ACC112 (cell line): ENCODE data around the gene ICAM3.
"Not testable (repeated sequence)": the region's sequence is repeated elsewhere in the genome, so short reads cannot be mapped to it uniquely, and the experiment has no call there.

ENCODE experiments used
- H2AFZ ChIP-seq: fragments of 200-600 bp; sonication (generic); one replicate; pipeline ENCODE4 v1.6.0; 2017; ENCODE audit warnings: antibody characterized with exemption, low read length; ENCODE audit not compliant: unreplicated experiment
- H3K27ac ChIP-seq: fragments of 200-600 bp; sonication (generic); 2 replicates; pipeline ENCODE4 v1.5.1; 2014; ENCODE audit warnings: low read depth, mild to moderate bottlenecking, antibody characterized with exemption, low read length, moderate library complexity
- H3K27me3 ChIP-seq: fragments of 200-600 bp; sonication (generic); 2 replicates; pipeline ENCODE4 v1.6.1; 2014; ENCODE audit warnings: mild to moderate bottlenecking, antibody characterized with exemption, low read length, moderate library complexity, mixed read lengths; ENCODE audit not compliant: insufficient read depth
- H3K36me3 ChIP-seq: fragments of 200-600 bp; sonication (generic); 2 replicates; pipeline ENCODE4 v1.6.1; 2016; ENCODE audit warnings: mild to moderate bottlenecking, antibody characterized with exemption, low read length, moderate library complexity, mixed read lengths; ENCODE audit not compliant: insufficient read depth
- H3K4me1 ChIP-seq: fragments of 200-600 bp; sonication (generic); one replicate; pipeline ENCODE4 v1.6.1; 2016; ENCODE audit warnings: low read length, mixed read lengths; ENCODE audit not compliant: insufficient read depth, unreplicated experiment, control insufficient read depth
- H3K4me3 ChIP-seq: fragments of 200-600 bp; sonication (generic); 2 replicates; pipeline ENCODE4 v1.5.1; 2014; ENCODE audit warnings: mild to moderate bottlenecking, low read depth, low read length
- H3K79me2 ChIP-seq: fragments of 200-600 bp; sonication (generic); one replicate; pipeline ENCODE4 v1.6.0; 2016; ENCODE audit warnings: low read length; ENCODE audit not compliant: control insufficient read depth, unreplicated experiment, insufficient read depth

ICAM3 gene

DNA sequence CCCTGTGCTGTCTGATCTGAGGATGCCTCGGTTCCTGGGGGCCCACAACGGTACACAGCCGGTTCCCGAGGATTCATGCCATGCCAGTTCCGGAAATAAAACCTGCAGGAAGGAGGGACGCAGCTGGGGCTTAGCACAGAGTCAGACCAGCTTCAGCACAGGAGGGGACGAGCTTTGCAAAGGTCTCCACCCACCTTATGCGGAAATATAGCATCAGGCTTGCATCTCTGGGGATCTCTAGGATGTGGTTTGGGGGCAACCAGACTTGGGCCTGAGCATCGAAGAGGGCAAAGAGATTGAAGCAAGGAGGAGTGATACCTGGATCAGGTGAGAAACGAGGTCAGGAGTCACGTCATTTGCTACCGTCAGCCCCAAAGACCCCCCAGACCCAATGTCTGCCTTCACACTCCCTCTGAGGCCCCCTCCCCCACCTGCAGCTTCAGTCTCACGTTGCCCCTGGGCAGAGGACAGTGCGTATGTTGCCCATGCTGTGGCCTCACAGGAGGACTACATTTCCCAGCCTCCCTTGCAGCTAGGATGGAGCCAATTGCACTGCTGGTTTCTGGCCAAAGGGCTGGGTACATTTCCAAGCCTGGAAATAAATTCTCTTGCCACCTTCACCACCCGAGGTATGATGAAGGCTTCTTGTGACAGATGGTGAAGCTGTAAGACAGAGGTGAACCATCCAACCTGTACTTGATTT lies 28.8 kb upstream of the ICAM3 start:
- H3K36me3 ChIP-seq, result no peaks in the 10 kb centered on the region; the same call in 1 of the 2 replicates
- no peaks in the 10 kb centered on the region for H3K79me2 ChIP-seq
- no peak overlapping the region for H2AFZ ChIP-seq
- H3K27ac ChIP-seq, result no peak overlapping the region
- H3K27me3 ChIP-seq, result no peaks in the 10 kb centered on the region
- H3K4me1 ChIP-seq, result no peaks in the 10 kb centered on the region
- H3K4me3 ChIP-seq, result no peak overlapping the region

DNA sequence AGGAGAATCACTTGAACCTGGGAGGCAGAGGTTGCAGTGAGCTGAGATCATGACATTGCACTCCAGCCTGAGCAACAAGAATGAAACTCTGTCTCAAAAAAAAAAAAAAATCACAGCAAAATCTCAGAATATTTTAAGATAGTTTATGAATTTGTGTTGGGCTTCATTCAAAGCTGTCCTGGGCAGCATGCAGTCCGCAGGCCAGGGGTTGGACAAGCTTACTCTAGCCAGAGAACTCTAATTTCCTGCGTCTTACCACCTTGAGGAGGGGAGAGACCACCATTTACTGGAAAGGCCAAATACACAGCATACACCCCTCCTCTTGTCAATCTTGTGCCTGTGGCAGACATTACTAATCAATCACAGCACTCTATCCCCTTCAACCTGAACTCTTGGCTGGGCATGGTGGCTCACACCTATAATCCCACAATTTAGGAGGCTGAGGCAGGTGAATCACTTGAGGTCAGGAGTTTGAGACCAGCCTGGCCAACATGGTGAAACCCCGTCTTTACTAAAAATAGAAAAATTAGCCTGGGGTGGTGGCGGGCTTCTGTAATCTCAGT lies 27.6 kb upstream of the ICAM3 start:
- not testable (repeated sequence) for H3K79me2 ChIP-seq, H3K27ac ChIP-seq, H3K36me3 ChIP-seq, H2AFZ ChIP-seq, H3K27me3 ChIP-seq, H3K4me3 ChIP-seq, H3K4me1 ChIP-seq

DNA sequence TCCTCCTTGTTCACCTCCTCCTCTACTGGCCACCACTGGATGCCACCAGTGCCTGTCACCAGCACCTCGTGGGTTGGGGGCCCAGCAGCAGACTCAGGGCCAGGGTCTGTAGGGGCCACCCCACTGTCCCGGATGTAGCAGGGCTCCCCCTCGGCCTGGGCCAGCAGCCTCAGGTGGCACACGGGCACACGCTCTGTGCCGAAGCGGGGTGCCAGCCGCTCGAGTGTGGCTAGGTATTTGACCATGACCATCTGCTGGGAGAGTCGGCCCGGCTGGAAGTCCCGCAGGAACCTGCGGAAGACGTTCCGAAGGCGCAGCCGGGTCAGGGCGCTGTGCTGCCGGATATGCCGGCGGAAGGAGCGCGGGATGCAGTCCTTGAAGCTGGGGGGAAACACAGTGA lies 26.1 kb upstream of the ICAM3 start:
- H3K4me3 ChIP-seq, result no peak overlapping the region
- no peaks in the 10 kb centered on the region for H3K4me1 ChIP-seq
- H2AFZ ChIP-seq, result no peak overlapping the region
- no peaks in the 10 kb centered on the region; the same call in 1 of the 2 replicates for H3K36me3 ChIP-seq
- no peaks in the 10 kb centered on the region for H3K79me2 ChIP-seq
- H3K27me3 ChIP-seq, result no peaks in the 10 kb centered on the region
- no peak overlapping the region for H3K27ac ChIP-seq

- H3K27me3 ChIP-seq, result no peaks in the 10 kb centered on the region
- H2AFZ ChIP-seq, result no peak overlapping the region
- no peaks in the 10 kb centered on the region; the same call in 1 of the 2 replicates for H3K36me3 ChIP-seq
- no peak overlapping the region for H3K4me3 ChIP-seq
- H3K79me2 ChIP-seq, result no peaks in the 10 kb centered on the region
- H3K27ac ChIP-seq, result no peak overlapping the region
- no peaks in the 10 kb centered on the region for H3K4me1 ChIP-seq
These were observed 25.2 kb upstream of the ICAM3 start for GRCh38 chr19:10364644-10365043.

- no peak overlapping the region for H3K4me3 ChIP-seq
- H3K36me3 ChIP-seq, result no peaks in the 10 kb centered on the region; the same call in 1 of the 2 replicates
- H2AFZ ChIP-seq, result no peak overlapping the region
- no peak overlapping the region for H3K27ac ChIP-seq
- H3K4me1 ChIP-seq, result no peaks in the 10 kb centered on the region
- H3K27me3 ChIP-seq, result no peaks in the 10 kb centered on the region
- no peaks in the 10 kb centered on the region for H3K79me2 ChIP-seq
These were observed 24.4 kb upstream of the ICAM3 start for GRCh38 chr19:10363789-10364281.

- Histone ChIP-seq H3K36me3 (no peaks in the 10 kb centered on the region), H3K27me3 (no peaks in the 10 kb centered on the region), H3K27ac (no peak overlapping the region), H2AFZ (no peak overlapping the region), H3K4me3 (no peak overlapping the region), H3K4me1 (no peaks in the 10 kb centered on the region), H3K79me2 (no peaks in the 10 kb centered on the region)
These were observed 22.8 kb upstream of the ICAM3 start for GRCh38 chr19:10362259-10362658.

DNA sequence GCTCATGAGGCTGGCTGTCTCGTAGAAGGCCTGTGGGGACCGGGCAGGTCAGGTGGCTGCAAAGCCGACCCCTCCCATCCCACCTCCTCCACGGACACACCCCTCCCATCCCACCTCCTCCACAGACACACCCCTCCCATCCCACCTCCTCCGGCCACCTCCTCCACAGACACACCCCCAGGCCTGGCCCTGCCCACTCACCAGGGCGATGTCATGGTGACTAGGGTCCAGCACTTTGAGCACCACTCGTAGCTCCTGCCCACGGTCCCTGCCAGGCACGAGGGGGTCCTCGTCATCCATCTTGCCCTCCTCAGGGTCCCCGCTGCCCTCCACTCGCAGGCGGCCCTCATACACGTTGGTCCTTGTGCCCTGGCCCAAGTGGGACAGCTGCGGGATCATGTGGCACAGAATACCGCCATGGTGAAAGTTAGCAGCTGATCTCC lies 22.2 kb upstream of the ICAM3 start:
- no peak overlapping the region for H3K27ac ChIP-seq
- no peaks in the 10 kb centered on the region for H3K27me3 ChIP-seq
- H3K36me3 ChIP-seq, result no peaks in the 10 kb centered on the region
- no peaks in the 10 kb centered on the region for H3K4me1 ChIP-seq
- H3K4me3 ChIP-seq, result no peak overlapping the region
- H3K79me2 ChIP-seq, result no peaks in the 10 kb centered on the region
- H2AFZ ChIP-seq, result no peak overlapping the region

GRCh38 chr19:10356431-10356830 lies 17.0 kb upstream of the ICAM3 start:
- peaks cover 18% of the 10 kb centered on the region; the same call in 1 of the 2 replicates for H3K36me3 ChIP-seq
- H3K79me2 ChIP-seq, result no peaks in the 10 kb centered on the region
- no peak overlapping the region for H3K27ac ChIP-seq
- H2AFZ ChIP-seq, result no peak overlapping the region
- H3K27me3 ChIP-seq, result no peaks in the 10 kb centered on the region
- H3K4me3 ChIP-seq, result no peak overlapping the region
- no peaks in the 10 kb centered on the region for H3K4me1 ChIP-seq

DNA sequence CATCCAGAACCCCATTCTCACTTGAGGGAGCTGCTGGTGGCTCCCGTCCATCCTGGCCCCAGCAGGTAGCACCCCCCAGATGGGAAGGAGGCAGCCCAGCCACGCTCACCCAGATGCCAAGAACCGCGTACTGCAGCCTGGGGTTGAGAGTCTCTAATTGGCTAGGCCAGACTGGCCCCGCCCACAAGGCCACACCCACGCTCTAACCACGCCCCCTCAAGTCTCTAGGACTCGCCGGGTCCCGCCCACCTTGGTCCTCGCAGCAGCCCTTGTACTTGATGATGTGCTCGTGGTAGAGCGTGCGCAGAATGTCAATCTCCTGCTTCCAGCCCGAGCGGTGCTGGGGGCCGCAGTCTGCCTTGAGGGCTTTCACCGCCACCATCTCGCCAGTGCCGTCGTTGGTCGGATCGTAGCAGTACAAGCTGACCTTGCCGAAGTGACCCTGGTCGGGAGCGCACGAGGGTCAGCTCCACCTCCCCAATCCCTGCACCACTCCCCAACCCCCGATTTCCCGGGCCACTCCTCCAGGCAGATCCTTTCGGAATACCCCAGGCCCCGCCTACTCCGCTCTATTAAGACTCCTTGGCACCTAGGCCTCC lies 14.5 kb upstream of the ICAM3 start:
- no peak overlapping the region for H3K4me3 ChIP-seq
- no peak overlapping the region for H2AFZ ChIP-seq
- H3K27me3 ChIP-seq, result no peaks in the 10 kb centered on the region
- H3K79me2 ChIP-seq, result no peaks in the 10 kb centered on the region
- no peak overlapping the region for H3K27ac ChIP-seq
- H3K4me1 ChIP-seq, result no peaks in the 10 kb centered on the region
- H3K36me3 ChIP-seq, result peaks cover 18% of the 10 kb centered on the region; the same call in 1 of the 2 replicates

DNA sequence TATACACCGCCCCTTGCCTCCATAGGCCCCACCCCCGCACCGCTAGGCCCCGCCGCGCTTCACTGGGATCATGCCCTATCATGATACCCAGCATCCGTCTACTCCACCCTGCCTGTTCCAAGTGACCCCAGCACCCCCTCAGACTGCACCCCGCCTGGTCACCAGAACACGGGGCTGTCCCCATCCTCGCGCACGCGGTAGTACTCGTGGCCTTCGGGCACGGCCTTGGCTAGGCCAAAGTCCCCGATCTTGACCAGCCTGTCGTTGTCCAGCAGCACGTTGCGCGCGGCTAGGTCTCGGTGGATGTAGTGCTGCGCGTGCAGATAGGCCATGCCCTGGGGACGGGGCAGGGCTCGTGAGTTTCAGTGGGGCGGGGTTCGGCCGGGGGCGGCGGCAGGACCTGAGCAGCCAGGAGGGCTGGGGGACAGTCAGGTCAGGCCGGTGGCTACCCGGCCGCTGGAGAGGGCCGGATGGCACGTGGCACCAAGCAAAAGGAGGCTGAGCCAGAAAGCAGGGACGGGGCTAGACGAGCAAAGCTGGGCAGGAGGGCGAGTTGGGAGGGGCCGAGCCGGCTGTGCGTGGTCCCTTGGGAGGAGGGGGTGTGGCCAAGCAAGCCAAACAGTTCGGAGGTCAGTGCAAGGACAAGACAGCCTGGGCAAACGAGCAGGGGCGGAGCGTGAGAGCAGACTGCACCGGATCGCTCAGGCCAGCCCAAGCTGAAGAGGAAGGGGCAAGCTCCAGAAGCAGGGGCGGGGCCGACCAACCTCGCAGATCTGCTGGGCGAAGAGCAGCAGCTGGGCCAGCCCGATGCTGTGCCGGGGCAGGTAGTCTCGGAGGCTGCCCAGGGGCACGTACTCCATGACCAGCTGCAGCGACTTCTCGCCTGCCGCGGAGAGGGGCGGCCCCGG lies 13.6 kb upstream of the ICAM3 start:
- no peak overlapping the region for H3K4me3 ChIP-seq
- H3K27ac ChIP-seq, result no peak overlapping the region
- no peaks in the 10 kb centered on the region for H3K4me1 ChIP-seq
- H2AFZ ChIP-seq, result no peak overlapping the region
- H3K27me3 ChIP-seq, result no peaks in the 10 kb centered on the region
- H3K36me3 ChIP-seq, result peaks cover 18% of the 10 kb centered on the region; the same call in 1 of the 2 replicates
- H3K79me2 ChIP-seq, result no peaks in the 10 kb centered on the region
